HepG2 (cell line): ENCODE measurements around the gene PIK3R3. TPM values are rescaled to one million over a fixed set of nuclear protein-coding genes. Genes with fewer than 3 reads are reported as not detected.
A peak's percentile ranks its signal among the peaks of the same experiment; 100 is the strongest.

Experiments
- ATAC-seq: fragments of 200-7000 bp; cut with Tn5 transposase; 3 replicates; pipeline ENCODE4 v1.9.1; 2020; ENCODE audit warnings: mild to moderate bottlenecking, moderate library complexity
- BruUV-seq: library from RNA; stranded (reverse); fragments of 400-500 nt; replicated peaks from 2 replicates; lab custom pipeline; 2021; lab: Mats Ljungman, UMichigan
- CTCF ChIA-PET: fragments of 300-600 bp; formaldehyde crosslinking; extraction: SDS; loops from one replicate; lab custom pipeline; 2021; ENCODE audit warnings: low total read pairs, inconsistent platforms, low intra/inter-chr PET ratio; lab: Yijun Ruan, JAX
- POLR2A ChIA-PET: fragments of 350-600 bp; sonication (Branson Sonifier 250); formaldehyde crosslinking; loops from one replicate; lab custom pipeline; 2020; ENCODE audit warnings: antibody characterized with exemption, inconsistent platforms; lab: Yijun Ruan, JAX
- DNase-seq: peaks from one replicate; pipeline ENCODE4 v3.0.0-alpha.2; 2015; ENCODE audit warnings: low spot score
- FAIRE-seq: peaks from 3 replicates; lab custom pipeline; 2011; peaks lifted over from hg19 to GRCh38; lab: Jason Lieb, UNC
- H2AFZ ChIP-seq: one replicate; pipeline ENCODE4 v1.6.1; 2011; ENCODE audit warnings: low read length, inconsistent platforms
- H3K27ac ChIP-seq: fragments of 300-600 bp; 3 replicates; pipeline ENCODE4 v1.8.0; 2011; ENCODE audit warnings: mixed run types, mild to moderate bottlenecking, mixed read lengths, low read length, inconsistent platforms; ENCODE audit not compliant: insufficient read depth; ENCODE audit errors: extremely low read length
- H3K27me3 ChIP-seq, 2 experiments: fragments of 200-600 bp in 1 of 2; 2 replicates in 1 of 2; 3 replicates in 1 of 2; pipeline versions ENCODE4 v1.6.0 to v1.8.0; 2011; ENCODE audit warnings: low read length in 2 of 2, mild to moderate bottlenecking in 2 of 2, moderate library complexity in 2 of 2, inconsistent platforms in 1 of 2; ENCODE audit not compliant: insufficient read depth in 2 of 2, control insufficient read depth in 1 of 2
- H3K36me3 ChIP-seq, 2 experiments: fragments of 200-600 bp in 1 of 2; replicated peaks in 1 of 2; 2 replicates in 1 of 2; 3 replicates in 1 of 2; pipeline versions ENCODE4 v1.5.1 to v1.8.0; 2011; ENCODE audit warnings: low read length in 2 of 2, inconsistent platforms in 1 of 2; ENCODE audit not compliant: insufficient read depth in 2 of 2, control insufficient read depth in 1 of 2
- H3K4me1 ChIP-seq: 2 replicates; pipeline ENCODE4 v1.5.1; 2012; ENCODE audit warnings: low read length, inconsistent platforms; ENCODE audit not compliant: insufficient read depth
- H3K4me2 ChIP-seq: 2 replicates; pipeline ENCODE4 v1.6.0; 2011; ENCODE audit warnings: low read depth, low read length, inconsistent platforms
- H3K4me3 ChIP-seq, 3 experiments: fragments of 200-600 bp in 1 of 3; sonication (generic), shearing (Covaris generic) in 1 of 3; replicated peaks in 1 of 3; 2 replicates each; pipeline ENCODE4 v1.5.1; 2011 to 2016; ENCODE audit warnings: low read length in 3 of 3, inconsistent platforms in 2 of 3, low read depth in 2 of 3, mild to moderate bottlenecking in 2 of 3, control low read depth in 1 of 3, mixed read lengths in 1 of 3; ENCODE audit not compliant: insufficient read depth in 1 of 3
- H3K79me2 ChIP-seq: one replicate; pipeline ENCODE4 v1.6.1; 2011; ENCODE audit warnings: low read length, inconsistent platforms; ENCODE audit not compliant: insufficient read depth
- H3K9ac ChIP-seq: 2 replicates; pipeline ENCODE4 v1.6.0; 2011; ENCODE audit warnings: mild to moderate bottlenecking, low read depth, low read length, inconsistent platforms; ENCODE audit not compliant: insufficient read depth
- H3K9me3 ChIP-seq: 2 replicates; pipeline ENCODE4 v1.5.1; 2012; ENCODE audit warnings: mild to moderate bottlenecking, low read length
- H4K20me1 ChIP-seq: 2 replicates; pipeline ENCODE4 v1.6.0; 2011; ENCODE audit warnings: inconsistent platforms, mild to moderate bottlenecking, low read length, moderate library complexity; ENCODE audit not compliant: insufficient read depth
- EHMT2 ChIP-seq: fragments of 200-600 bp; sonication (generic); IDR thresholded peaks from 2 replicates; pipeline ENCODE4 v1.7.0; 2017; ENCODE audit warnings: antibody characterized with exemption, low read depth, low read length, borderline replicate concordance
- GLMP ChIP-seq: sonication (generic); formaldehyde crosslinking; IDR thresholded peaks from 2 replicates; pipeline ENCODE4 v1.9.0; 2021; ENCODE audit warnings: missing genetic modification reagents, mild to moderate bottlenecking, borderline replicate concordance
- IKZF4 ChIP-seq: sonication (generic); formaldehyde crosslinking; IDR thresholded peaks from 2 replicates; pipeline ENCODE4 v1.5.1; 2020; ENCODE audit warnings: borderline replicate concordance, mild to moderate bottlenecking, low read depth, missing genetic modification reagents; ENCODE audit errors: not compliant biosample characterization
- IRF2 ChIP-seq: IDR thresholded peaks from 2 replicates; pipeline ENCODE4 v1.6.1; 2018; ENCODE audit warnings: missing genetic modification reagents, missing compliant biosample characterization
- KDM6A ChIP-seq: IDR thresholded peaks from 2 replicates; pipeline ENCODE4 v1.6.1; 2016; ENCODE audit warnings: low read depth
- KLF13 ChIP-seq: sonication (generic); formaldehyde crosslinking; IDR thresholded peaks from 2 replicates; pipeline ENCODE4 v1.4.0; 2020; ENCODE audit warnings: mild to moderate bottlenecking, missing genetic modification reagents
- RAD51 ChIP-seq: fragments of 450-650 bp; IDR thresholded peaks from 2 replicates; pipeline ENCODE4 v1.6.1; 2016; ENCODE audit warnings: borderline replicate concordance
- RXRB ChIP-seq: IDR thresholded peaks from 2 replicates; pipeline ENCODE4 v1.6.1; 2016; ENCODE audit warnings: borderline replicate concordance, missing genetic modification reagents, missing compliant biosample characterization
- ZBTB38 ChIP-seq: sonication (generic); formaldehyde crosslinking; IDR thresholded peaks from 2 replicates; pipeline ENCODE4 v1.5.1; 2020; ENCODE audit warnings: mild to moderate bottlenecking, missing genetic modification reagents
- ZFP36L1 ChIP-seq: sonication (generic); formaldehyde crosslinking; IDR thresholded peaks from 2 replicates; pipeline ENCODE4 v1.8.0; 2022; ENCODE audit warnings: mild to moderate bottlenecking, missing genetic modification reagents, moderate library complexity
- ZFP91 ChIP-seq: sonication (generic); formaldehyde crosslinking; IDR thresholded peaks from 2 replicates; pipeline ENCODE4 v1.9.0; 2022; ENCODE audit warnings: missing genetic modification reagents, mild to moderate bottlenecking, borderline replicate concordance
- ZMYM2 ChIP-seq: sonication (generic); formaldehyde crosslinking; IDR thresholded peaks from 2 replicates; pipeline ENCODE4 v1.8.0; 2022; ENCODE audit warnings: mild to moderate bottlenecking, missing genetic modification reagents
- ZNF543 ChIP-seq: sonication (generic); formaldehyde crosslinking; IDR thresholded peaks from 2 replicates; pipeline ENCODE4 v1.4.0; 2020; ENCODE audit warnings: mild to moderate bottlenecking, missing genetic modification reagents
- ZNF713 ChIP-seq: sonication (generic); formaldehyde crosslinking; IDR thresholded peaks from 2 replicates; pipeline ENCODE4 v1.4.0; 2020; ENCODE audit warnings: mild to moderate bottlenecking, missing genetic modification reagents
- WGBS: methylation state at CpG from one replicate; pipeline ENCODE4 v1.1.6; 2017; ENCODE audit warnings: low lambda C conversion rate; 5-methylcytosine and 5-hydroxymethylcytosine counted together
- in situ Hi-C: cut with HindIII; loops from 2 replicates; pipeline ENCODE4 v1.10.0; 2017; ENCODE audit warnings: low pct_unique_long_range_greater_than_20kb; ENCODE audit not compliant: extremely low pct_ligation_motif_present
- intact Hi-C: fragments of 100-400 bp; cut with micrococcal nuclease; formaldehyde crosslinking; loops from one replicate; pipeline ENCODE4 v1.10.0; 2022; ENCODE audit not compliant: unreplicated experiment
- polyA plus RNA-seq, 8 experiments: library from polyadenylated mRNA; depleted of rRNA in 3 of 8; stranded (reverse) in 7 of 8; unstranded in 1 of 8; fragments of >200 nt; fragmentation: Illumina TruSeq in 4 of 8; extraction: Trizol in 4 of 8; gene quantifications; 2 replicates each; pipeline versions ENCODE4 v1.2.1 to v1.2.3, GENCODE V29; 2011 to 2016; ENCODE audit warnings: low read depth in 4 of 8, missing spikeins in 1 of 8, mixed read lengths in 1 of 8; ENCODE audit not compliant: insufficient read depth in 1 of 8
- total RNA-seq, 5 experiments: library from RNA; depleted of rRNA; stranded (reverse); fragments of >200 nt; fragmentation: Illumina TruSeq; extraction: Trizol; gene quantifications; 2 replicates each; pipeline ENCODE4 v1.2.3, GENCODE V29; 2016; ENCODE audit warnings: low read depth in 1 of 5
- TF ChIP-seq, protein P1 (sequence below): sonication (generic); formaldehyde crosslinking; IDR thresholded peaks from 2 replicates; pipeline ENCODE4 v1.4.0; 2020; ENCODE audit warnings: mild to moderate bottlenecking, missing genetic modification reagents

The PIK3R3 gene
- total and polyA plus RNA-seq, 2 of the 13 experiments (the other 11 are each of a cell fraction or from before 2014, with no cell fraction given): 0.37 to 6.9 TPM

DNA sequence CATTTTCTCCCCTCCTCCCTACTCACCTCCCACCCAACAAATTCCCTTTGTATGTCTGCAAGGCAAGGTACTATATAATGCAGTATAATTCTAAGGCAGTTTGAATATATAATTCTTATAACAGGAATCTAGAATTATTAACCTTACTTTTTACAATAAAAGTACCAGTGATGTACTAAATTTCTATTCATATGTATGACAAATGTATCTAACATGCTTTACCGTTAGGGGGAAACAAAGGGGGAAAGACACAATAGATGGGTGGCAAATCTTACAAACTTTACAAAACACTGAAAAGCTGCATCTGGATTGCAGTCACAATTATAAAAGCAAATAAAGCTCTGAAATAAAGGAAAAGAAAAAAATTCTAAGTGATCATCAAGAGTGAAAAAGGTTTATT lies 2.3 kb downstream of the PIK3R3 start:
- H3K4me1 ChIP-seq: peaks cover 24% of the 10 kb centered on the region
- DNase-seq: no peak
- POLR2A ChIA-PET: no interaction called here
- H3K27me3 ChIP-seq: peaks cover 2 to 9% of the 10 kb centered on the region in 2 experiments; a peak in 3 of 5 replicates
- no peak overlapping the region for H2AFZ ChIP-seq
- TF ChIP-seq IRF2 (CRISPR knock-in tag): no peak
- no peak for TF ChIP-seq ZNF713 (CRISPR knock-in tag)
- no peak for TF ChIP-seq ZFP91
- TF ChIP-seq GLMP (CRISPR knock-in tag): no peak
- no peak for TF ChIP-seq ZMYM2 (CRISPR knock-in tag)
- no peak for TF ChIP-seq ZFP36L1 (CRISPR knock-in tag)
- TF ChIP-seq KLF13 (CRISPR knock-in tag): no peak
- TF ChIP-seq, protein P1, sequence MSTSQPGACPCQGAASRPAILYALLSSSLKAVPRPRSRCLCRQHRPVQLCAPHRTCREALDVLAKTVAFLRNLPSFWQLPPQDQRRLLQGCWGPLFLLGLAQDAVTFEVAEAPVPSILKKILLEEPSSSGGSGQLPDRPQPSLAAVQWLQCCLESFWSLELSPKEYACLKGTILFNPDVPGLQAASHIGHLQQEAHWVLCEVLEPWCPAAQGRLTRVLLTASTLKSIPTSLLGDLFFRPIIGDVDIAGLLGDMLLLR (CRISPR knock-in tag): no peak
- no peak for TF ChIP-seq ZBTB38
- no peak for TF ChIP-seq IKZF4 (CRISPR knock-in tag)
- no peak for TF ChIP-seq EHMT2
- TF ChIP-seq KDM6A (CRISPR knock-in tag): no peak
- no peak for TF ChIP-seq RAD51
- no peak for TF ChIP-seq RXRB (CRISPR knock-in tag)
- TF ChIP-seq ZNF543 (CRISPR knock-in tag): no peak
- TF ChIP-seq, all 625 proteins: peak for 0
- intact Hi-C loops: no loop called here
- no peak overlapping the region for H3K4me2 ChIP-seq
- ATAC-seq (no peak), FAIRE-seq (no peak)
- in situ Hi-C loops: no loop called here
- H3K9me3 ChIP-seq: no peaks in the 10 kb centered on the region
- 0 out of 6 replicates have a peak overlapping the region, but pooled peaks of 1 of the 3 experiments have one; percentile 68 for H3K4me3 ChIP-seq
- peaks cover 4% of the 10 kb centered on the region for H3K79me2 ChIP-seq
- H4K20me1 ChIP-seq: no peaks in the 10 kb centered on the region
- no peak overlapping the region for H3K9ac ChIP-seq
- no TSS peak for BruUV-seq
- H3K36me3 ChIP-seq: no peaks in the 10 kb centered on the region
- 68% methylated on average over 1 of the region's 1 CpG for WGBS
- no peak overlapping the region for H3K27ac ChIP-seq
- CTCF ChIA-PET: no interaction called here
